Smooth muscle cell (in vitro differentiated cells): ENCODE data around the gene RASAL3. TPM values are rescaled to one million over a fixed set of nuclear protein-coding genes. Genes with fewer than 3 reads are reported as not detected.

Source experiments
- DNase-seq: peaks from one replicate; lab custom pipeline; 2025; ENCODE audit not compliant: unreplicated experiment; lab: John Stamatoyannopoulos, UW
- H2AFZ ChIP-seq: fragments of 200-600 bp; sonication (generic); 2 replicates; pipeline ENCODE4 v1.6.0; 2016; ENCODE audit warnings: antibody characterized with exemption, low read depth, mild to moderate bottlenecking
- H3F3A ChIP-seq: fragments of 200-600 bp; sonication (generic); 2 replicates; pipeline ENCODE4 v1.6.0; 2017; ENCODE audit warnings: antibody characterized with exemption, low read depth
- H3K27ac ChIP-seq: fragments of 200-600 bp; sonication (generic); 2 replicates; pipeline ENCODE4 v1.5.1; 2016; ENCODE audit warnings: low read depth, mild to moderate bottlenecking
- H3K27me3 ChIP-seq: fragments of 200-600 bp; sonication (generic); 2 replicates; pipeline ENCODE4 v1.6.1; 2016; ENCODE audit warnings: low read depth, mild to moderate bottlenecking
- H3K36me3 ChIP-seq: fragments of 200-600 bp; sonication (generic); 2 replicates; pipeline ENCODE4 v1.5.1; 2016; ENCODE audit warnings: low read depth
- H3K4me1 ChIP-seq: fragments of 200-600 bp; sonication (generic); 2 replicates; pipeline ENCODE4 v1.5.1; 2016; ENCODE audit warnings: low read depth
- H3K4me2 ChIP-seq: fragments of 200-600 bp; sonication (generic); 2 replicates; pipeline ENCODE4 v1.6.0; 2016; ENCODE audit warnings: mild to moderate bottlenecking
- H3K4me3 ChIP-seq: fragments of 200-600 bp; sonication (generic); 2 replicates; pipeline ENCODE4 v1.5.1; 2016; ENCODE audit warnings: mild to moderate bottlenecking
- H3K79me2 ChIP-seq: fragments of 200-600 bp; sonication (generic); 2 replicates; pipeline ENCODE4 v1.6.0; 2016; ENCODE audit warnings: low read depth, mild to moderate bottlenecking
- H3K9ac ChIP-seq: fragments of 200-600 bp; sonication (generic); 2 replicates; pipeline ENCODE4 v1.6.0; 2016; ENCODE audit warnings: low read depth
- H3K9me3 ChIP-seq: fragments of 200-600 bp; sonication (generic); replicated peaks from 2 replicates; pipeline ENCODE4 v1.5.1; 2016; ENCODE audit warnings: low read depth
- H4K20me1 ChIP-seq: fragments of 200-600 bp; sonication (generic); 2 replicates; pipeline ENCODE4 v1.6.0; 2016; ENCODE audit warnings: low read depth
- WGBS: methylation state at CpG from one replicate; pipeline ENCODE4 v1.1.7; 2016; ENCODE audit warnings: low lambda C conversion rate; 5-methylcytosine and 5-hydroxymethylcytosine counted together
- polyA plus RNA-seq: library from polyadenylated mRNA; unstranded; fragments of >200 nt; fragmentation: Nextera tagmentation; extraction: Ambion mirVana; gene quantifications from 2 replicates; pipeline ENCODE4 v1.2.1, GENCODE V29; 2016
- total RNA-seq: library from RNA; depleted of rRNA; stranded (reverse); fragments of >200 nt; gene quantifications from 2 replicates; pipeline ENCODE4 v1.2.3, GENCODE V29; 2014
- TF ChIP-seq, protein P1 (sequence below): fragments of 200-600 bp; sonication (generic); IDR thresholded peaks from 2 replicates; pipeline ENCODE4 v1.5.1; 2017; ENCODE audit warnings: borderline replicate concordance, mild to moderate bottlenecking, antibody characterized with exemption; ENCODE audit not compliant: insufficient read depth, poor library complexity, severe bottlenecking

Gene RASAL3
- total and polyA plus RNA-seq, 2 experiments from 2014 or later: 0.24 TPM; not detected in 1

DNA sequence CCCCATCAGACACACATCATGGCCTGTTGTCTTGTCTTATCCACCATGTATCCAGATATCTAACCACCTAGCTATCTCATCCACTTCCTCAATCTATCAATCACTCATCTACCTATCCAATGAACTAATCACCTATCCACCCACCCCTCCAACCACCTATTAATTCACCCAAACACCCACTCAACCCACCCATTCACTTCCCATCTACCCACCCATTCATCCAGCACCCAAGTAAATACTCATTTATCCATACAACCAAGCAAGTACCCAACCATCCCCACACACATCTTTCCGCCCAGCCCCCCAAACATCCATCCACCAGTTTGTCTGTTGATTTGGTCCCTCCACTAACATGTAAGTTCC lies 13.8 kb downstream of the RASAL3 start:
- no peak overlapping the region for H3K4me3 ChIP-seq
- no peak for DNase-seq
- peak overlapping the region; percentile 90 for H2AFZ ChIP-seq
- 86% methylated on average over 1 of the region's 1 CpG for WGBS
- H3K79me2 ChIP-seq: no peaks in the 10 kb centered on the region
- peaks cover 15% of the 10 kb centered on the region for H3F3A ChIP-seq
- peaks cover 21% of the 10 kb centered on the region for H3K27me3 ChIP-seq
- no peak overlapping the region for H3K4me2 ChIP-seq
- H3K9me3 ChIP-seq: no peaks in the 10 kb centered on the region
- H3K9ac ChIP-seq: no peak overlapping the region
- no peaks in the 10 kb centered on the region for H3K36me3 ChIP-seq
- H4K20me1 ChIP-seq: no peaks in the 10 kb centered on the region
- H3K27ac ChIP-seq: peak overlapping the region; percentile 19
- H3K4me1 ChIP-seq: no peaks in the 10 kb centered on the region
- TF ChIP-seq, protein P1, sequence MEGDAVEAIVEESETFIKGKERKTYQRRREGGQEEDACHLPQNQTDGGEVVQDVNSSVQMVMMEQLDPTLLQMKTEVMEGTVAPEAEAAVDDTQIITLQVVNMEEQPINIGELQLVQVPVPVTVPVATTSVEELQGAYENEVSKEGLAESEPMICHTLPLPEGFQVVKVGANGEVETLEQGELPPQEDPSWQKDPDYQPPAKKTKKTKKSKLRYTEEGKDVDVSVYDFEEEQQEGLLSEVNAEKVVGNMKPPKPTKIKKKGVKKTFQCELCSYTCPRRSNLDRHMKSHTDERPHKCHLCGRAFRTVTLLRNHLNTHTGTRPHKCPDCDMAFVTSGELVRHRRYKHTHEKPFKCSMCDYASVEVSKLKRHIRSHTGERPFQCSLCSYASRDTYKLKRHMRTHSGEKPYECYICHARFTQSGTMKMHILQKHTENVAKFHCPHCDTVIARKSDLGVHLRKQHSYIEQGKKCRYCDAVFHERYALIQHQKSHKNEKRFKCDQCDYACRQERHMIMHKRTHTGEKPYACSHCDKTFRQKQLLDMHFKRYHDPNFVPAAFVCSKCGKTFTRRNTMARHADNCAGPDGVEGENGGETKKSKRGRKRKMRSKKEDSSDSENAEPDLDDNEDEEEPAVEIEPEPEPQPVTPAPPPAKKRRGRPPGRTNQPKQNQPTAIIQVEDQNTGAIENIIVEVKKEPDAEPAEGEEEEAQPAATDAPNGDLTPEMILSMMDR: no peak

DNA sequence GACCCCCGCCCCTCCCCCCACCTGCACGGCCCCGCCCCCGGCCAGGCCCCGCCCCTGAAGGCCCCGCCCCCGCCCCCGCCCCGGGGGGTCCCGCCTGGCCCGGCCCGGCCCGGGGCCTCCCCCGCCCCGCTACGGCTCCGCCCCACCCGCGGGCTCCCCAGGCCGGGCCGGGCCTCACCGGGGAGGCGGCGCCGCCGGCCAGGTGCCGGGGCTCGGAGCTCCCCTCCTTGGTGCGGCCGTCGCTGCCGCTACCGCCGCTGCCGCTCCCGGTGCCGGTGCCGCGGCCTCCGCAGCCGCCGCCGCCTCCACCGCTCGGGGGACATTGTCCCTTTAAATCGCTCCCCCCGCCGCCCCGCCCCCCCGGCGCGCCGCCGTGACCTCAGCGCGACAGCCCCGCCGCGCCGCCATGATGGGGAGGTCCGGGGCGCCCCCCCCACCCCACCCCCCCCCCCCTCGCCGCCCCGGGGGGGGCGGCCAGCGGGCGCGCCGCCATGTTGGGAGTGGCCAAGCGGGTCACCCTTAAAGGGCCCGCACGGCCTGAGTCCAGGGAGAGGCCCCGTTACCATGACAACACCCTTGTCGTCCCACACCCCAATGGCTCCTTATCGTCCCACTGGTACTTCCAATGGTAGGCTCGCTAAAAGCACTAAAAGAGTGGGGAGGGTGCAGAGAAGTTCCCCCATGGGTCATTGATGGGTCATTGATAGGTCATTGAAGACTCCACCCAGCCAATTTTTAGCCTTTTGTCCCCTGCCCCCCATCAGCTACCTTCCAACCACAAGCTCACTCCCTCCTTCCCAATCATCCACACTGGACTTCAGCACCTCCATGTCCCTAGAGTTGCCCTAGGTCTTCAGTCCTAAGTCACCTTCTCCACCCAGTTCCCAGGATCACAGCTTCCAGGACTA lies 14.5 kb downstream of the RASAL3 start, which contains the start of gene WIZ:
TSS of gene WIZ (minus strand) at position 337 of the 908 bp plus-strand sequence. CDS start 1,649 bp downstream, outside the sequence.
- H3K4me2 ChIP-seq: peak within 1 kb of the TSS; percentile 98
- H2AFZ ChIP-seq: peak within 1 kb of the TSS; percentile 90
- H3K4me3 ChIP-seq: peak within 1 kb of the TSS; percentile 65
- peak within 1 kb of the TSS; percentile 19 for H3K27ac ChIP-seq
- WGBS: 1% methylated on average over 11 of the region's 77 CpGs
- H3K27me3 ChIP-seq: peaks cover 14% of the 10 kb centered on the region
- H3K79me2 ChIP-seq: no peaks in the 10 kb centered on the region
- no peaks in the 10 kb centered on the region for H3K4me1 ChIP-seq
- H3K9ac ChIP-seq: no peak within 1 kb of the TSS
- peaks cover 15% of the 10 kb centered on the region for H3F3A ChIP-seq
- no peaks in the 10 kb centered on the region for H3K9me3 ChIP-seq
- no peaks in the 10 kb centered on the region for H4K20me1 ChIP-seq
- H3K36me3 ChIP-seq: no peaks in the 10 kb centered on the region
- peak; percentile 72 for DNase-seq
- TF ChIP-seq, protein P1: no peak

DNA sequence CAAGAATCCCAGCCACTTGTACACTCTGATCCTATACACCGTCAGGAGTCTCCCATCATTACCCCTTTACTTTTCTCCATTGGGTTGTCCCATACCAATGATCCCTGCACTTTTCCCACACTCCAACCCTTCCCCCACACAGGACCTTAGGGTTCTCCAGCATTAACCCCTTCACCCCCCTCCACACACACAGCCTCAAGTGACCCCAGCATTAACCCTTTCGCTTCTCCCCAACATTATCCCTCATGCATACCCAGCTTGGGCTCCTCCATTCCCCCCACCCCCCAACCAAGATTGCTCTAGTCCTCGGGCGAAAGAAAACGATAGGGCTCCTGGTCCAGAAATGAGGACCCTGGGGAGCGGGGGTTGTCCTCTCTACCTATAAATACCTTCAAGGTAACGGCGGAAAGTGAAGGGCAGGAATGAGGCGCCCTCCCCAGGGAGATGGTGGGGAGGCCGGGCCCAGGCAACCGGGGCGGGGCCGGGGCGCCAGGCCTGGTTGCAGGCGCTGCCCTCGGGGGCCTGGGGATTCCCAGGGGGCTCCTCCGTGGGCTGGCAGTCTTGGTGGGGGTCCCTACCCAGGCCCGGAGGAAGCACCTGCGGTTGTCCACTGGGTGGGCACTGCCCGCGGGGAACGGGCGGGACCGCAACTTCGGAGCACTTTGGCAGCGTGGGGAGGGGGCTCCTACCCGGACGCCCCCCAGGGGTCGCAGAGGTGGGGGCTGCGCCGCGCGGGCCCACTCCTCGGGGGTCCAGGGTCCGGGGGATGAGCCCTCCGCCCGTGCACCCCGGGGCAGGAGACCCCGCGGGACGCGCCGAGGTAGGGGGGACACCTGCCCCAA lies 15.3 kb downstream of the RASAL3 start:
- H3F3A ChIP-seq: peaks cover 15% of the 10 kb centered on the region
- H3K9ac ChIP-seq: no peak overlapping the region
- peak overlapping the region; percentile 98 for H3K4me2 ChIP-seq
- H2AFZ ChIP-seq: peak overlapping the region; percentile 90
- WGBS: 9% methylated on average over 25 of the region's 43 CpGs
- no peaks in the 10 kb centered on the region for H4K20me1 ChIP-seq
- H3K4me1 ChIP-seq: no peaks in the 10 kb centered on the region
- H3K4me3 ChIP-seq: peak overlapping the region; percentile 65
- peaks cover 6% of the 10 kb centered on the region for H3K27me3 ChIP-seq
- H3K36me3 ChIP-seq: no peaks in the 10 kb centered on the region
- TF ChIP-seq, protein P1: no peak
- no peak for DNase-seq
- H3K9me3 ChIP-seq: no peaks in the 10 kb centered on the region
- no peak overlapping the region for H3K27ac ChIP-seq
- H3K79me2 ChIP-seq: no peaks in the 10 kb centered on the region
